ENCODE results near the gene C2orf78.

- TF ChIP-seq, protein P1, sequence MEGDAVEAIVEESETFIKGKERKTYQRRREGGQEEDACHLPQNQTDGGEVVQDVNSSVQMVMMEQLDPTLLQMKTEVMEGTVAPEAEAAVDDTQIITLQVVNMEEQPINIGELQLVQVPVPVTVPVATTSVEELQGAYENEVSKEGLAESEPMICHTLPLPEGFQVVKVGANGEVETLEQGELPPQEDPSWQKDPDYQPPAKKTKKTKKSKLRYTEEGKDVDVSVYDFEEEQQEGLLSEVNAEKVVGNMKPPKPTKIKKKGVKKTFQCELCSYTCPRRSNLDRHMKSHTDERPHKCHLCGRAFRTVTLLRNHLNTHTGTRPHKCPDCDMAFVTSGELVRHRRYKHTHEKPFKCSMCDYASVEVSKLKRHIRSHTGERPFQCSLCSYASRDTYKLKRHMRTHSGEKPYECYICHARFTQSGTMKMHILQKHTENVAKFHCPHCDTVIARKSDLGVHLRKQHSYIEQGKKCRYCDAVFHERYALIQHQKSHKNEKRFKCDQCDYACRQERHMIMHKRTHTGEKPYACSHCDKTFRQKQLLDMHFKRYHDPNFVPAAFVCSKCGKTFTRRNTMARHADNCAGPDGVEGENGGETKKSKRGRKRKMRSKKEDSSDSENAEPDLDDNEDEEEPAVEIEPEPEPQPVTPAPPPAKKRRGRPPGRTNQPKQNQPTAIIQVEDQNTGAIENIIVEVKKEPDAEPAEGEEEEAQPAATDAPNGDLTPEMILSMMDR (IDR thresholded peaks at IDR 0.05; ENCODE audit: insufficient read depth, low read depth, low read length) = no peak
- no peak for TF ChIP-seq EZH2 (IDR thresholded peaks at IDR 0.05; ENCODE audit: insufficient read depth, low read length)
Measured at GRCh38 chr2:73736855-73737779, 46.9 kb upstream of the C2orf78 start, which contains the start of gene TPRKB.
